Sigmoid colon (tissue), 4 donors: ENCODE measurements around the gene COPB2.

Source experiments
- EP300 ChIP-seq, 4 donors: sonication (generic); formaldehyde crosslinking; IDR thresholded peaks; one replicate each; pipeline ENCODE4 v1.6.1; 2017; ENCODE audit warnings: antibody characterized with exemption in 4 of 4
- POLR2A ChIP-seq, 2 donors: fragments of 450-650 bp; IDR thresholded peaks; one replicate each; pipeline ENCODE4 v1.6.1; 2016; ENCODE audit warnings: antibody characterized with exemption in 2 of 2, mild to moderate bottlenecking in 2 of 2, moderate library complexity in 2 of 2
- TF ChIP-seq, protein P1 (sequence below), 4 experiments: fragments of 450-650 bp in 3 of 4; fragments of 200-600 bp in 1 of 4; IDR thresholded peaks; one replicate each; pipeline ENCODE4 v1.5.1; 2016 to 2019; ENCODE audit warnings: antibody characterized with exemption in 4 of 4, mild to moderate bottlenecking in 3 of 4, moderate library complexity in 2 of 4

DNA sequence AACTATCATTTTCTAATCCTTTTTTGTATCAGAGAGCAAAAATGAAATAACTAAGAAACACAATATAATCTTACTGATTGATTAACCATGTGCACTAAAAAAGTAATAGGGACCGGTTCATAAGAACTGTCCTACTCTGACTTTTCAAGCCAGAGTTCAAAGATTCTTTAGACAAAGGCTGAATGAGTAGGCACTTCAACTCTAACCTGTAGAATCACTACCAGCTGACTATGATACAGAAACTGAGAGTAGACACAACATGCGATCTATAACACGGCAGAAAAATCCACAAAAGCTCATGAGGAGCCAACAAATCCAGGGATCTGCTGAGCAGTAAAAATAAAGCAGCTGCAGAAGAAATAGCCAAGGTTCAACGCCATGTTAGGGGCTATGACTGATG, 8.9 kb downstream of the COPB2 start:
- TF ChIP-seq POLR2A (IDR thresholded peaks at IDR 0.05) (no peak), EP300 (IDR thresholded peaks at IDR 0.05) (no peak)
- TF ChIP-seq, protein P1, sequence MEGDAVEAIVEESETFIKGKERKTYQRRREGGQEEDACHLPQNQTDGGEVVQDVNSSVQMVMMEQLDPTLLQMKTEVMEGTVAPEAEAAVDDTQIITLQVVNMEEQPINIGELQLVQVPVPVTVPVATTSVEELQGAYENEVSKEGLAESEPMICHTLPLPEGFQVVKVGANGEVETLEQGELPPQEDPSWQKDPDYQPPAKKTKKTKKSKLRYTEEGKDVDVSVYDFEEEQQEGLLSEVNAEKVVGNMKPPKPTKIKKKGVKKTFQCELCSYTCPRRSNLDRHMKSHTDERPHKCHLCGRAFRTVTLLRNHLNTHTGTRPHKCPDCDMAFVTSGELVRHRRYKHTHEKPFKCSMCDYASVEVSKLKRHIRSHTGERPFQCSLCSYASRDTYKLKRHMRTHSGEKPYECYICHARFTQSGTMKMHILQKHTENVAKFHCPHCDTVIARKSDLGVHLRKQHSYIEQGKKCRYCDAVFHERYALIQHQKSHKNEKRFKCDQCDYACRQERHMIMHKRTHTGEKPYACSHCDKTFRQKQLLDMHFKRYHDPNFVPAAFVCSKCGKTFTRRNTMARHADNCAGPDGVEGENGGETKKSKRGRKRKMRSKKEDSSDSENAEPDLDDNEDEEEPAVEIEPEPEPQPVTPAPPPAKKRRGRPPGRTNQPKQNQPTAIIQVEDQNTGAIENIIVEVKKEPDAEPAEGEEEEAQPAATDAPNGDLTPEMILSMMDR (IDR thresholded peaks at IDR 0.05), result no peak
